Prostate gland (tissue), 2 donors: ENCODE measurements around the gene TFG.

Experiments
- CTCF ChIP-seq, 4 experiments: fragments of 200-600 bp in 2 of 4; fragments of 450-650 bp in 2 of 4; sonication (generic) in 2 of 4; IDR thresholded peaks; 1 replicate in 3 of 4; 2 replicates in 1 of 4; pipeline ENCODE4 v1.5.1; 2016 to 2019; ENCODE audit warnings: antibody characterized with exemption in 4 of 4, mild to moderate bottlenecking in 2 of 4, moderate library complexity in 2 of 4
- POLR2A ChIP-seq: fragments of 450-650 bp; IDR thresholded peaks from one replicate; pipeline ENCODE4 v1.6.1; 2016; ENCODE audit warnings: antibody characterized with exemption, mild to moderate bottlenecking

- TF ChIP-seq CTCF (IDR thresholded peaks at IDR 0.05) (no peak), POLR2A (no peak)
Measured at GRCh38 chr3:100730524-100730923, 21.2 kb downstream of the TFG start.
